IMR-90 (cell line): ENCODE results near the gene CLDN22.

Source experiments
- BHLHE40 ChIP-seq: fragments of 150-350 bp; IDR thresholded peaks from 2 replicates; pipeline ENCODE4 v1.6.1; 2016; ENCODE audit warnings: mild to moderate bottlenecking, low read depth, low read length
- CEBPB ChIP-seq: IDR thresholded peaks from 2 replicates; pipeline ENCODE4 v1.6.1; 2012; ENCODE audit warnings: low read depth, low read length, improper control_type of control experiment
- CTCF ChIP-seq: conservative IDR thresholded peaks from 2 replicates; pipeline ENCODE4 v1.5.1; 2012; ENCODE audit warnings: mild to moderate bottlenecking, low read depth, low read length, improper control_type of control experiment
- FOS ChIP-seq: fragments of 150-350 bp; IDR thresholded peaks from 2 replicates; pipeline ENCODE4 v1.6.1; 2016; ENCODE audit warnings: low read depth, low read length
- MAFK ChIP-seq: IDR thresholded peaks from 2 replicates; pipeline ENCODE4 v1.6.1; 2012; ENCODE audit warnings: low read depth, low read length, improper control_type of control experiment
- MXI1 ChIP-seq: IDR thresholded peaks from 2 replicates; pipeline ENCODE4 v1.6.1; 2012; ENCODE audit warnings: low read depth, mild to moderate bottlenecking, low read length, moderate library complexity, borderline replicate concordance
- POLR2A ChIP-seq: IDR thresholded peaks from 2 replicates; pipeline ENCODE4 v1.6.1; 2012; ENCODE audit warnings: mild to moderate bottlenecking, low read depth, low read length
- USF2 ChIP-seq: fragments of 150-350 bp; IDR thresholded peaks from 2 replicates; pipeline ENCODE4 v1.6.1; 2017; ENCODE audit warnings: mild to moderate bottlenecking, antibody characterized with exemption, low read length, low read depth

GRCh38 chr4:183332447-183332846 is 12.4 kb upstream of the CLDN22 start:
- TF ChIP-seq POLR2A (no peak), CTCF (no peak), CEBPB (no peak), MXI1 (no peak), MAFK (no peak), USF2 (no peak), FOS (no peak), BHLHE40 (no peak)
